Measurements from ENCODE around the gene EVI2A.

- TF ChIP-seq EZH2 (IDR thresholded peaks at IDR 0.05) (no peak), POLR2AphosphoS5 (IDR thresholded peaks at IDR 0.05; ENCODE audit: borderline replicate concordance, low read depth, low read length) (no peak)
These were observed 36.5 kb upstream of the EVI2A start for GRCh38 chr17:31357839-31358394.
